ENCODE measurements around the gene TGFBRAP1. TPM values are rescaled to one million over a fixed set of nuclear protein-coding genes. Genes with fewer than 3 reads are reported as not detected.

The TGFBRAP1 gene
- total RNA-seq, 3 donors from 2014 or later (not counting 1 experiment from before 2014, with no cell fraction given) = 22.7 to 31.8 (median 27.7) TPM

DNA sequence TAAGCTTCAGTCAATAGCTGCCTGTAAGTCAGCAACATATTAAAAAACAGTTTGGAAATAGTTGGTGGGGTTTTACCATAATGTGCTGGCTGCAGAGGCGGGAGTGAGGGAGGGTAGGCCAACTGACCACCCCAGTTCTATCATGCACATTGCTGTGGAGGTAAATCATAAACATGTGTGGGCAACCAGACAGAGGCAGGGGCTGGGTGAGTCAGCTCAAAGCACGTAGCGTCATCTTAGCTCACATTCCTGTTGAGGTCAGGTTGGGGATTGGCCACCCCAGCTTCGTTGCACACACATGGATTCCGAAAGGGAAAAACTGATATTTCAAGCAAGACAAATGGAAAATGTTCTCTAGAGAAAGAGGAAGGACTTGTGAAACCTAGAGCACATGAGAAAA is 68.5 kb downstream of the TGFBRAP1 start:
- Histone ChIP-seq H3K4me3 (ENCODE audit: low read length) (no peak overlapping the region), H3K27me3 (ENCODE audit: control insufficient read depth, insufficient read depth, low read length) (no peaks in the 10 kb centered on the region), H3K9me3 (ENCODE audit: control insufficient read depth, insufficient read depth, low read length) (no peaks in the 10 kb centered on the region), H3K4me1 (ENCODE audit: control insufficient read depth, insufficient read depth, low read length) (no peaks in the 10 kb centered on the region), H3K36me3 (ENCODE audit: control insufficient read depth, insufficient read depth, low read length) (peaks cover 9% of the 10 kb centered on the region), H3K27ac (ENCODE audit: low read length) (no peak overlapping the region)
- no peaks in the 10 kb centered on the region for H3K36me3 Mint-ChIP-seq
- intact Hi-C loops (cut with micrococcal nuclease) = no loop called here
- 93% methylated on average over 5 of the region's 5 CpGs for WGBS (ENCODE audit: insufficient coverage)
- no peaks in the 10 kb centered on the region for H3K27me3 Mint-ChIP-seq (ENCODE audit: low read depth in 2 of 2)
- no peaks in the 10 kb centered on the region for H3K4me1 Mint-ChIP-seq
- H3K9me3 Mint-ChIP-seq = no peaks in the 10 kb centered on the region
- TF ChIP-seq, protein P1, sequence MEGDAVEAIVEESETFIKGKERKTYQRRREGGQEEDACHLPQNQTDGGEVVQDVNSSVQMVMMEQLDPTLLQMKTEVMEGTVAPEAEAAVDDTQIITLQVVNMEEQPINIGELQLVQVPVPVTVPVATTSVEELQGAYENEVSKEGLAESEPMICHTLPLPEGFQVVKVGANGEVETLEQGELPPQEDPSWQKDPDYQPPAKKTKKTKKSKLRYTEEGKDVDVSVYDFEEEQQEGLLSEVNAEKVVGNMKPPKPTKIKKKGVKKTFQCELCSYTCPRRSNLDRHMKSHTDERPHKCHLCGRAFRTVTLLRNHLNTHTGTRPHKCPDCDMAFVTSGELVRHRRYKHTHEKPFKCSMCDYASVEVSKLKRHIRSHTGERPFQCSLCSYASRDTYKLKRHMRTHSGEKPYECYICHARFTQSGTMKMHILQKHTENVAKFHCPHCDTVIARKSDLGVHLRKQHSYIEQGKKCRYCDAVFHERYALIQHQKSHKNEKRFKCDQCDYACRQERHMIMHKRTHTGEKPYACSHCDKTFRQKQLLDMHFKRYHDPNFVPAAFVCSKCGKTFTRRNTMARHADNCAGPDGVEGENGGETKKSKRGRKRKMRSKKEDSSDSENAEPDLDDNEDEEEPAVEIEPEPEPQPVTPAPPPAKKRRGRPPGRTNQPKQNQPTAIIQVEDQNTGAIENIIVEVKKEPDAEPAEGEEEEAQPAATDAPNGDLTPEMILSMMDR (IDR thresholded peaks at IDR 0.05) = no peak
- DNase-seq (no peak), ATAC-seq (no peak)
- H3K27ac Mint-ChIP-seq = no peak overlapping the region
- no peak overlapping the region for H3K4me3 Mint-ChIP-seq

DNA sequence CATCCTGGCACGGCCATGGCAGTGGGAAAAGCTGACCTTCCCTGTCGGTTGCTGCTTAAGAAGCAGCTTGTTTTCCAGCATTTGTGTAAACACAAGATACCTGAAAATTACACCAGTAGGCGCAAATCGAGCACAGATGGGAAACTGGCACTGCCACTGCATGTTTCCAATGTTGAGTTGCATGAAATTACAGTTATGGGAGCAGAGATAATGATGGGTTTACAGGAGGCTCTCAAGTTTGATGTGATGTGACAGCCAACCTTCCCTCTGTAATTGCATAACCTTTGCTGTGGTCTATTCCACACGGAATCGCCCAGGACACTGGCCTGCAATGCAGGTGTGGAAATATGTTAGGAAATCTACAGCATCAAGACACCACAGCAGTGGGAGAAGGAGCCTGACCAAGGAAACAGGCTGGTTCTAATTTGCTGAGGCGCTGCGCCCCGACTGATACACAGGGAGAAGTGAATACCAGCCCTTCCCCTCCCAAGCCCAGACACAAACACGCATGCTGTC is 70.6 kb downstream of the TGFBRAP1 start:
- Histone ChIP-seq H3K36me3 (ENCODE audit: control insufficient read depth, insufficient read depth, low read length) (peaks cover 2% of the 10 kb centered on the region), H3K9me3 (ENCODE audit: control insufficient read depth, insufficient read depth, low read length) (no peaks in the 10 kb centered on the region), H3K27me3 (ENCODE audit: control insufficient read depth, insufficient read depth, low read length) (no peaks in the 10 kb centered on the region), H3K4me3 (ENCODE audit: low read length) (no peak overlapping the region), H3K4me1 (ENCODE audit: control insufficient read depth, insufficient read depth, low read length) (no peaks in the 10 kb centered on the region), H3K27ac (ENCODE audit: low read length) (no peak overlapping the region)
- H3K27ac Mint-ChIP-seq = no peak overlapping the region
- no peak overlapping the region for H3K4me3 Mint-ChIP-seq
- TF ChIP-seq, protein P1 (IDR thresholded peaks at IDR 0.05) = no peak
- no peaks in the 10 kb centered on the region for H3K36me3 Mint-ChIP-seq
- ATAC-seq (no peak), DNase-seq (no peak)
- intact Hi-C loops (cut with micrococcal nuclease) = no loop called here
- no peaks in the 10 kb centered on the region for H3K27me3 Mint-ChIP-seq (ENCODE audit: low read depth in 2 of 2)
- H3K9me3 Mint-ChIP-seq = no peaks in the 10 kb centered on the region
- H3K4me1 Mint-ChIP-seq = no peaks in the 10 kb centered on the region
- 95% methylated on average over 10 of the region's 10 CpGs for WGBS (ENCODE audit: insufficient coverage)

DNA sequence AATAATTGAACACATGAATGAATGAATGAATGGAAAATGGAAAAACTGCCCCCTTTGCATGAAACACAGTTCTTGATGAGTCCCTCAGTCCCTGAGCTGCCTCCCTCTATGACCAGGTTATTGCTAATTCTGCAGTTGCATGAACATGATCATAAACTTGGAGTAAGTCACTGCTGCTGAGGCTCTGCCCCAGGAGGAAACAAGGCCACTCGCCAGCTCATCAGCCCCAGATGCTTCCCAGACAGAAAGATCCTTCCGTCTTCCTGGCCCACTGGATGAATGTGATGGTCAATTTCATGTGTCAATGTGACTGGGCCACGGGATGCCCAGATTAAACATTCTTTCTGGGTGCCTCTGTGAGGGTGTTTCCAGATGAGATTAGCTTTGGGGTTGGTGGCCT is 71.6 kb downstream of the TGFBRAP1 start:
- H3K9me3 ChIP-seq (ENCODE audit: control insufficient read depth, insufficient read depth, low read length) = no peaks in the 10 kb centered on the region
- TF ChIP-seq, protein P1 (IDR thresholded peaks at IDR 0.05) = no peak
- WGBS (ENCODE audit: insufficient coverage) = 83% methylated on average over 3 of the region's 3 CpGs
- intact Hi-C loops (cut with micrococcal nuclease) = no loop called here
- H3K36me3 ChIP-seq (ENCODE audit: control insufficient read depth, insufficient read depth, low read length) = no peaks in the 10 kb centered on the region
- no peaks in the 10 kb centered on the region for H3K27me3 ChIP-seq (ENCODE audit: control insufficient read depth, insufficient read depth, low read length)
- no peaks in the 10 kb centered on the region for H3K4me1 ChIP-seq (ENCODE audit: control insufficient read depth, insufficient read depth, low read length)
- no peak for DNase-seq
- ATAC-seq = no peak
- no peak overlapping the region for H3K4me3 ChIP-seq (ENCODE audit: low read length)
- Mint-ChIP-seq H3K4me3 (no peak overlapping the region), H3K27me3 (ENCODE audit: low read depth in 2 of 2) (no peaks in the 10 kb centered on the region), H3K9me3 (no peaks in the 10 kb centered on the region), H3K27ac (no peak overlapping the region), H3K36me3 (no peaks in the 10 kb centered on the region), H3K4me1 (no peaks in the 10 kb centered on the region)
- no peak overlapping the region for H3K27ac ChIP-seq (ENCODE audit: low read length)

DNA sequence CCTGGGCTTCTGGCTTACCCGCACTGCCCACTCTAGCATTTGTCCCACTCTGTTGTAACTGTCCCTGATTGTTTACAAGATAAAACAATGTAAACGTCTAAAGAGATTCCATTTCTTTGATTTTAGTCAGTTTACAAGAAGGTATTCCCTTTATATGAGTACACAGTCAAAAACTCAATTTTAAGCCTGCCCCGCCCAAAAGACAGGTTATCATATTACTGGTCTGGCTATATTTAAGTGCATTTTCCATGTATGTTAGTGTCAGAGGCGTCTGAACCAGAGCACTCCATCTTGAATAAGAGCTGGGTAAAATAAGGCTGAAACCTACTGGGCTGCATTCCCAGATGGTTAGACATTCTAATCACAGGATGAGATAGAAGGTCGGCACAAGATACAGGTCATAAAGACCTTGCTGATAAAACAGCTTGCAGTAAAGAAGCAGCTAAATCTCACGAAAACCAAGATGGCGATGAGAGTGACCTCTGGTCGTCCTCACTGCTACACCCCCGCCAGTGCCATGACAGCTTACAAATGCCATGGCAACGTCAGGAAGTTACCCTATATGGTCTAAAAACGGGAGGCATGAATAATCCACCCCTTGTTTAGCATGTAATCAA is 73.0 kb downstream of the TGFBRAP1 start:
- no peak for ATAC-seq
- intact Hi-C loops (cut with micrococcal nuclease) = no loop called here
- TF ChIP-seq, protein P1 (IDR thresholded peaks at IDR 0.05) = no peak
- no peaks in the 10 kb centered on the region for H3K9me3 Mint-ChIP-seq
- no peaks in the 10 kb centered on the region for H3K27me3 ChIP-seq (ENCODE audit: control insufficient read depth, insufficient read depth, low read length)
- DNase-seq = no peak
- no peaks in the 10 kb centered on the region for H3K36me3 Mint-ChIP-seq
- H3K4me1 ChIP-seq (ENCODE audit: control insufficient read depth, insufficient read depth, low read length) = no peaks in the 10 kb centered on the region
- no peaks in the 10 kb centered on the region for H3K27me3 Mint-ChIP-seq (ENCODE audit: low read depth in 2 of 2)
- H3K4me3 Mint-ChIP-seq = no peak overlapping the region
- H3K27ac ChIP-seq (ENCODE audit: low read length) = no peak overlapping the region
- no peak overlapping the region for H3K4me3 ChIP-seq (ENCODE audit: low read length)
- H3K27ac Mint-ChIP-seq = no peak overlapping the region
- no peaks in the 10 kb centered on the region for H3K9me3 ChIP-seq (ENCODE audit: control insufficient read depth, insufficient read depth, low read length)
- 85% methylated on average over 11 of the region's 11 CpGs for WGBS (ENCODE audit: insufficient coverage)
- H3K4me1 Mint-ChIP-seq = no peaks in the 10 kb centered on the region
- H3K36me3 ChIP-seq (ENCODE audit: control insufficient read depth, insufficient read depth, low read length) = no peaks in the 10 kb centered on the region

Data from natural killer cell (primary cell).